NCI-H1930 (cell line): ENCODE results near the gene SIPA1L3.
"Not testable (repeated sequence)": the region's sequence is repeated elsewhere in the genome, so short reads cannot be mapped to it uniquely, and the experiment has no call there.

Experiments
- DNase-seq, 2 experiments: peaks; one replicate each; lab custom pipeline; 2025; lab: John Stamatoyannopoulos, UW

Gene SIPA1L3

DNA sequence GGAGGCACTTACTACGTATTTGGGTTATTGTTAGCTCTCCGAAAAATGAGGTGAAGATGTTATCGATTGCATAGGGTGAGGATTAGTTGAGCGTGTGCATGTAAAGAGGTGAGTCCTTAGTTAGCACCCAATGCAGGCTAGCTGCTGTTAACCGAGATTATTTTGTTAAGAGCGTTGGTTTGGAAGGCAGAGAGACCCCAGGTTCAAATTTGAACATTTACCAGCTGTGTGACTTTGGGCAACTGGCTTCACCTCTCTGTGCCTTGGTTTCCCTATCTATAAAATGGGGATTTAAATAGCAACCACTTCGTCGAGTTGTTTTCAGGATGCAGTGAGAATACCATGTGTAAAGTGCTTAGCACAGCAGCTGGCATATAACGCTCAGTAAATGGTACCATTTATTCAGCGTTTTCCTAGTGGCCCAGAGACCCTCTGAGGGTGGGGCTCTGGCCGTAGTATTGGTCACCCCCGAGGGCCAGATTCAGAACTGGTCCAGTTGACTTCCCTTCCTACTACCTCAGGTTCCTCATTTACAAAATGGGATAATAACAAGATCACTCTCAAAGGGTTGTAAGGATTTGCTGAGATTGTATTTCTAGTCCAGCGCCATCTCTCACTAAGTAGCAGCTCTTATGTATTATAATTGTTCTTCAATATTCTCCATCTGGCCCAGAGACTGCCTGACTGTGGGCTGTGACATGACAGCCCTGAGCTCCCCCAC is 887 bp downstream of the SIPA1L3 start:
- DNase-seq: no peak

DNA sequence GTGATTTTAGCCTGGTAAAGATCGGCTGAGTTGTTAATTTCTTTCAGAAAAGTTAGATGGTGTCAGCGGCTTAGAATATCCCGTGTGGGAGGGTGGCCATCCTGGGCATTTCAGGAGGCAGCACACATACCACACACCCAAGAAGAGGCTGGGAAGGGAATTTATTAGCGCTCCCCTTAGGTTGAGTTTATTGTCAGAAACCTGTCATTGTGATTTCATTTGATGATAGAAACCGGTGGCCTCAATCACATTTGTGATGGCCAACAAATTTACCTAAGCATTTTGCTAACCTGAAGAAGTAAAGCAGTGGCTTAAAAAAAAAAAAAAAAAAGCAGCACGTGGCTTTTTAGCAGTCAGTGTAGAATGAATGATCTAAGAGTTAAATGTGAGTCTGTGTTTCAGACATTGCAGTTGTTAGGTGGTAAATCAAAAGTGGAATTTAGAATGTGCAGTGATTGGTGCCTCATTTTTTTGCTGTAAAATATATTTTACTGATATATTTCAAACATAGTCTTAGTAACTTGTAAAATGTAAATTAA is 2.7 kb downstream of the SIPA1L3 start:
- no peak for DNase-seq

GRCh38 chr19:37914908-37915307 is 7.9 kb downstream of the SIPA1L3 start:
- no peak for DNase-seq

- no peak for DNase-seq
Observed at GRCh38 chr19:37920591-37921450, 13.8 kb downstream of the SIPA1L3 start.

- DNase-seq: not testable (repeated sequence)
Observed at GRCh38 chr19:37924573-37924972, 17.6 kb downstream of the SIPA1L3 start.

- no peak for DNase-seq
Observed at GRCh38 chr19:37925212-37925611, 18.2 kb downstream of the SIPA1L3 start.

DNA sequence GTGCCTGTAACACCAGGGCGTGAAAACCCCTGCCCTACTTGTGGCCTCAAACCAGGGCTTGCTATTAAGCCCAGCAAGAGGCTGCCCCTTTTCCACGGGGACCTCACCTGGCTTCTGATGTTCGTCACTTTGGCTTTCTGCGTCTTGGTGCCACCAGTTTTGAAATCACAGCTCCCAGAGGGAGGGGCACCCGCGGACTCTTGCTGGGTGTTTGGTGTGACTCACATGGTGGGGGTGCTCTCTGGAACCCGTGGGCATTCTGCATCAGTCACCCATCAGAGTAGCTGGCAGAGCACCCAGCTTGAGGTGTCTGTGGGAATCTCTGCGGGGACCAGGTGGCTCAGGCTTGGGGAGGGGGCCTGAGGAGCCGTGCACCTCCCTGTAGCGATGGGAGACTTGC is 19.2 kb downstream of the SIPA1L3 start:
- no peak for DNase-seq

- DNase-seq: no peak
Observed at GRCh38 chr19:37926711-37927110, 19.7 kb downstream of the SIPA1L3 start.

GRCh38 chr19:37928527-37929286 is 21.7 kb downstream of the SIPA1L3 start:
- DNase-seq: no peak

DNA sequence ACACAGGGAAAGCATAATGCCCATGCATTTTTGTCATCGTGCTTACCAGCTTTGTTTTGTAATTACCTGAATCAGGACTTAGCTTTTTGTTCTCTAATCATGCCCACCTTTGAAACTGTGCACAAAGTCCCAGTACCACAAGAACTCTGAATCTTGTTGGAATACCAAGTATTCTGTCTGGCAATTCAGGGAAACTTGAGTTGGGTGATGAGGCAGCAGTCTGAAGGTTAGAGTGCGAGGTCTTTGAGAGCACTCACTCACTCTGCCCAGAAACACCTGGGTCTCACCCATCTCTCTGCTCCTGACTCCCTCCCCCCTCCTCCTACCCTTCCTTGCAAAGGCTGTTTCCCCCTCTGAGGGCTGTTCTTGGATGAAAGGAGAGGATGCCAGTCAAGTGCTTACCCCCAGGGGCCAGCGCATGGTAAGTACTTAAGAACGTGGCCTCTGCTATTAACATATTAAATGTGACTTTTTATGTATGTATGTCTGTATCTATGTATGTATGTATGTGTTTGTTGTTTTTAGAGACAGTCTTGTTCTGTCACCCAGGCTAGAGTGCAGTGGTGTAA is 22.4 kb downstream of the SIPA1L3 start:
- DNase-seq: no peak

DNA sequence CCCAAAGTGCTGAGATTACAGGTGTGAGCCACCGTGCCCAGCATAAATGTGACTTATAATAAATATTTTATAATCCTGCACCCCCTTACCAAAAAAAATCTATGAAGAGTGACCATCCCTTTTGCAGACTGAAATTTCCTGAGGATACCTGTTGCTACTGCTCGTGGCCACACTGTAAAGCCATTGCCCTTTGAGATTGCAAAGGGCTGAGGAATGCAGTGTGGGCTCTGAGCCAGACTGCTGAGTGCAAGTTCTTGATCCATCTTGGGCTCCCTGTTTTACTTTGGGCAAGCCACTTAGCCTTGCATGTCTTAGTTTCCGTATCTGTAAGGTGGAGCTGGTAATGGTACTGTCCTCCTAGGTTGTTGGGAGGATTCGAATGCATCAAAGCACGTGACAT is 23.4 kb downstream of the SIPA1L3 start:
- no peak for DNase-seq

GRCh38 chr19:37931881-37932655 is 25.1 kb downstream of the SIPA1L3 start:
- no peak for DNase-seq

GRCh38 chr19:37932985-37933936 is 26.3 kb downstream of the SIPA1L3 start:
- DNase-seq: no peak

- DNase-seq: no peak
Observed at GRCh38 chr19:37933937-37934358, 26.9 kb downstream of the SIPA1L3 start.

DNA sequence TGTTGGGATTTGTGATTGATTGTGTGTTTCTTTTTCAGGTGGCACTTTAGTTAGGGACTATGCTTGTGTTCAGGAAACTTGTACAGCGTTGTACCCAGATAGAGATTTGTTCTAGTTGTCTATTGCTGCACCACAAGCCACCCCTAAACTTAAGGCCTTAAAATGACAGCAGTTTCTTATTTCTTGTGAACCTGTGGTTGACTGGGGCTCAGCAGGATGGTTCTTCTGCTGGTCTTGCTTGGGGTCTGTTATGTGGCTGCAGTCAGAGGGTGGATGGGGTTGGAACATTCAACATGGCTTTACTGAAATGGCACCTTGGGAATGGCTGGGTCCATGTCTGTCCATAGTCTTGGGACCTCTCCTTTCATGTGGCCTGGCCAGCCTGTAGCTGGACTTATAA is 28.3 kb downstream of the SIPA1L3 start:
- no peak for DNase-seq

GRCh38 chr19:37936166-37936565 is 29.2 kb downstream of the SIPA1L3 start:
- DNase-seq: no peak

GRCh38 chr19:37936886-37937285 is 29.9 kb downstream of the SIPA1L3 start:
- no peak for DNase-seq

- no peak for DNase-seq
Observed at GRCh38 chr19:37938353-37938752, 31.3 kb downstream of the SIPA1L3 start.

DNA sequence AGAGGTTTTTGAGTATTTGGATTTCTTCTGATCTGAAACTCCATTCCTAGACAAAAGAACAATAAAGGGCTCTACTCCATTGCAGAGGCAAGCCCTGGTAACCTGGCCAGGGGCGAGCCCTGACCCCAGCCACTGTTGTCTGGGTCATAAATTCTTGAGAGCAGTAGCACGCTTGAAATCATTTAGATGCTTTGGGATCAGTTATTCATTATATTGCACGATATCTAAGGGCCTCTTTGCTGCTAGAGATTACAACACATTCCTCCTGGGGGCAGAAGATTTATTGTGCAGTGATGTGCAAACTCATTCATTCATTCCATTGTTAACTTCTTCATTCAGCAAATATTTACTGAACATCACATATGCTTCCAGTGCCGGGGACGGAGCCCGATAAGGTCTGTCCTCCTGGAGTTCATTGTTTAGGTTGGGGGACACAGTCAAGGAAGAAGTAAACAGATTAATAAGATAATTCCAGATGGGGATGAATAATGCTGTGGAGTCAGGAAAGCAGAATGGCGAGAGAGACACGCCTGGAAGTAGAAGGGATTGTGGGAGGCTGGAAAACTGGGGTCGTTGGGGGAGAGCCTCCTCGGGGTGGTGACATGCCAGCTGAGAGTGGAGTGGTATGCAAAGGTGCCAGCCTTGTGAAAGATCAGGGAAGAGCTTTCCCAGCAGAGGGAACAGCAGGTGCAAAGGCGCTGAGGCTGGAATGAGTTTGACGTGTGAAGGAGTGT is 34.9 kb downstream of the SIPA1L3 start:
- DNase-seq: no peak
